Nephron progenitor cell (in vitro differentiated cells): ENCODE measurements around the gene WWOX.

Experiments used
- DNase-seq: peaks from one replicate; pipeline ENCODE4 v3.0.0; 2021
- H3K27ac Mint-ChIP-seq: 2 replicates; pipeline ENCODE4 v1.8.0; 2021; ENCODE audit warnings: mild to moderate bottlenecking, moderate library complexity, mixed read lengths
- H3K27me3 Mint-ChIP-seq: 2 replicates; pipeline ENCODE4 v1.8.0; 2021; ENCODE audit warnings: mild to moderate bottlenecking, low read depth, mixed read lengths; ENCODE audit not compliant: poor library complexity
- H3K36me3 Mint-ChIP-seq: 2 replicates; pipeline ENCODE4 v1.8.0; 2021; ENCODE audit warnings: low read depth, mixed read lengths
- H3K4me1 Mint-ChIP-seq: 2 replicates; pipeline ENCODE4 v1.8.0; 2021; ENCODE audit warnings: mixed read lengths
- H3K4me3 Mint-ChIP-seq: 2 replicates; pipeline ENCODE4 v1.8.0; 2021; ENCODE audit warnings: mild to moderate bottlenecking, moderate library complexity, mixed read lengths
- H3K9me3 Mint-ChIP-seq: 2 replicates; pipeline ENCODE4 v1.8.0; 2021; ENCODE audit warnings: mild to moderate bottlenecking, moderate library complexity, mixed read lengths
- CTCF ChIP-seq: fragments of 200-600 bp; sonication (generic); IDR thresholded peaks from 2 replicates; pipeline ENCODE4 v1.5.0; 2021; ENCODE audit warnings: antibody characterized with exemption

Gene WWOX

GRCh38 chr16:79077346-79077745, 977.9 kb downstream of the WWOX start:
- DNase-seq, result no peak
- no peaks in the 10 kb centered on the region for H3K36me3 Mint-ChIP-seq

DNA sequence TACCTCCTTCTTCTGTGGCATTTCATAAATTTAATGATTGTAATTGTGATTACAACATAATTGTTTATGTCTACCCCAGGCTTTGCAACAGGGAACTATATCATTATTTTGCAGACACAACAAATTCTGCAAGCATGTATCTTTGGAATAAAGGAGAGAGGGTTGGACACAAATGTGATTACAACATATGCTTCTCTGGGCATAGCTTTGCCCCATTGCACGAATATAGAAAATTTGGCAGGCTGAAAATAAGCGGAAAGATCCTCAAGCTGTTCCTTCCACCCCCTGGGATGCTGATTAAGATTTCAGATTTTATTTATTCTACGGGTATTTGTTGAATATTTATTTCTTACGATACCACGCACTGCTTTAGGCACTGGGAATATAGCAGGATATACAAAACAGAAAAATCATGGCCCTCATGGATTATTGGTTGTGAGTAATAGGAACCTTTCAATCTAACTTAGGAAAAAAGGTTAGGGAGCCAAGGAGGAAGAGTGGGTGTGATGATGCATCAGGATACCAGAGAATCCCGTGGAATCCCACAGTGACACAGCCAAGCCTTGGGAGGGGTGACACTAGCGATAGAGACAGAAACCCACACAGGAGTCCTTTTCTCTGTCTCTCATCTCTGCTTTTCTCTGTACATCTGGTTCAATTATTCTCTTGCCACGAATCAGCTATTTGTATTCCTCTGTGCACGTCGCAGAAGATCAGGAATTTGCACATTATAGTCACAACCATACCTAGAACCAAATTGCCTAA, 980.4 kb downstream of the WWOX start:
- Mint-ChIP-seq H3K27me3 (peaks cover 7% of the 10 kb centered on the region), H3K9me3 (no peaks in the 10 kb centered on the region), H3K27ac (no peak overlapping the region), H3K4me1 (peaks cover 33% of the 10 kb centered on the region), H3K36me3 (no peaks in the 10 kb centered on the region), H3K4me3 (no peak overlapping the region)
- no peak for DNase-seq
- no peak for TF ChIP-seq CTCF

More at GRCh38 chr16:79077346-79077745, 977.9 kb downstream of the WWOX start:
- no peak for TF ChIP-seq CTCF
- H3K27me3 Mint-ChIP-seq, result peaks cover 4% of the 10 kb centered on the region
- peaks cover 41% of the 10 kb centered on the region for H3K4me1 Mint-ChIP-seq
- no peak overlapping the region for H3K4me3 Mint-ChIP-seq
- H3K9me3 Mint-ChIP-seq, result no peaks in the 10 kb centered on the region
- no peak overlapping the region for H3K27ac Mint-ChIP-seq

- H3K27ac Mint-ChIP-seq, result no peak overlapping the region
- DNase-seq, result no peak
- H3K9me3 Mint-ChIP-seq, result no peaks in the 10 kb centered on the region
- H3K36me3 Mint-ChIP-seq, result no peaks in the 10 kb centered on the region
- peaks cover 4% of the 10 kb centered on the region for H3K27me3 Mint-ChIP-seq
- no peak for TF ChIP-seq CTCF
- H3K4me1 Mint-ChIP-seq, result peaks cover 25% of the 10 kb centered on the region
- H3K4me3 Mint-ChIP-seq, result no peak overlapping the region
Observed at GRCh38 chr16:79081297-79082066, 982.0 kb downstream of the WWOX start.

- H3K4me3 Mint-ChIP-seq, result no peak overlapping the region
- peaks cover 6% of the 10 kb centered on the region for H3K27me3 Mint-ChIP-seq
- TF ChIP-seq CTCF, result no peak
- no peak overlapping the region for H3K27ac Mint-ChIP-seq
- H3K36me3 Mint-ChIP-seq, result no peaks in the 10 kb centered on the region
- peaks cover 24% of the 10 kb centered on the region for H3K4me1 Mint-ChIP-seq
- DNase-seq, result no peak
- H3K9me3 Mint-ChIP-seq, result no peaks in the 10 kb centered on the region
Observed at GRCh38 chr16:79082970-79083369, 983.5 kb downstream of the WWOX start.

DNA sequence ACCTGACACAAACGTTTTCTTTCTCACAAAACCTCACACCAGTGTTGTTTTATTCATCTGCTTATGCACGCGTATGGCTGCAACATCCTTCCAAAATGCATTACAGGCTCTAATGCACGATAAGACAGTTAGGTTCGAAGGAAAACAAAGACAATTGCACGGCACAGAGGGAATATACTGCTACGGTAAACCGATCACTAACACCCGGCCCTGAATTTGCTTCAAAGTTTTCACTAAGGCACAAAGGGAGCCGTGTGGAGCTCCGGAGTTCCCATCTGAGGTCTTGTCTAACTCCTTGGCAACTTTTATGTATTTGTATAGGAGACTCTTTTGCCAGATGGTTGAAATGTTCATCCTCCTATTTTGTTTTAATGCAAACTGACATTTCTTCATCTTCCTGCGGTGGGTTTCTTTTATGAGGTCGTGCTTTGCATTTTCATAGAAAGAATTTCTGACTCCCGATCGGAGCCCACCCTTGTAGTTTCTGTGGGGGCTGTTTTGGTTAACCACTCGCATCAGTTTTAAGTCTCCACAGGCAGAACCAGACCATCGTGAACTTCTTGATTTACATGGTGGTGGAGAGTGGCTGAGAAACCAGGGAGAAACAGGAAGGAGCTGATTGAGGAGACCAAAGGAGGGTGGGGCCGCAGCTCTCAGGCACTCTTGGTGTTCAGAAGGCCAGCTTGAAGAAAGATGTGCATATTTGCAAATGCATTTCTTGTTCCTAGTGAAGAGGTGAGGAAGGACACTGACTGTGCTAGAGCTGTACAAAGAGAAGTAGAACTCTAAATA, 984.2 kb downstream of the WWOX start:
- DNase-seq, result no peak
- H3K9me3 Mint-ChIP-seq, result no peaks in the 10 kb centered on the region

More for the DNA sequence above, 984.2 kb downstream of the WWOX start:
- Mint-ChIP-seq H3K27me3 (peaks cover 6% of the 10 kb centered on the region), H3K4me3 (no peak overlapping the region), H3K4me1 (peaks cover 16% of the 10 kb centered on the region), H3K36me3 (no peaks in the 10 kb centered on the region), H3K27ac (no peak overlapping the region)
- TF ChIP-seq CTCF, result no peak
